Stimulated activated CD4-positive, alpha-beta T cell treated with anti-CD3 and anti-CD28 coated beads, Interleukin-2, amount 100 ng/mL, for 4 hours (primary cell): ENCODE measurements around the gene CSTB.

ENCODE experiments used
- DNase-seq: peaks from one replicate; pipeline ENCODE4 v3.0.0-alpha.2; 2020; ENCODE audit warnings: low read depth

CSTB gene

DNA sequence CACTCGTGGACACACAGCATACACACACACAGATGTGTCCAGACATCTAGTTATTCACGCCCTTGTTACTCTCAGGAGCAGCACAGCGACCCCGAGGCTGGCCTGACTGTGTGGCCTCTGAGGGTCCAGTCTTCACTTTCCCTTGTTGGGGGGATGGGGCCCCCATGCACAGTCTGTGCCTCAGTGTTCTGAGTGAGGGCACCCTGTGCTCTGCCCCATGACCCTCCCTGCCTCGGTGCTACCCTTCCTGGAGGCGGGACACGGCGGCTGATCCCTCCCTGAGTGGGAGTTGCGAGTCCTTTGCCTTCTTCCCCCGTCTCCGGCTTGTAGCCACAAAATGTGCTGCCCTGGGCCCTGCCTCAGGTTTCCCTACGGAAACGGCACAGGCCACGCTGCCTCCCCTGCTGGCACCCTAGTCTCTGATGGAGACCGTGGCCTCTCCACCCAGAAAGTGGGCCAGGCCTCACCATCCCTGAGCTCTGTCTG, 8.6 kb downstream of the CSTB start:
- DNase-seq: no peak

DNA sequence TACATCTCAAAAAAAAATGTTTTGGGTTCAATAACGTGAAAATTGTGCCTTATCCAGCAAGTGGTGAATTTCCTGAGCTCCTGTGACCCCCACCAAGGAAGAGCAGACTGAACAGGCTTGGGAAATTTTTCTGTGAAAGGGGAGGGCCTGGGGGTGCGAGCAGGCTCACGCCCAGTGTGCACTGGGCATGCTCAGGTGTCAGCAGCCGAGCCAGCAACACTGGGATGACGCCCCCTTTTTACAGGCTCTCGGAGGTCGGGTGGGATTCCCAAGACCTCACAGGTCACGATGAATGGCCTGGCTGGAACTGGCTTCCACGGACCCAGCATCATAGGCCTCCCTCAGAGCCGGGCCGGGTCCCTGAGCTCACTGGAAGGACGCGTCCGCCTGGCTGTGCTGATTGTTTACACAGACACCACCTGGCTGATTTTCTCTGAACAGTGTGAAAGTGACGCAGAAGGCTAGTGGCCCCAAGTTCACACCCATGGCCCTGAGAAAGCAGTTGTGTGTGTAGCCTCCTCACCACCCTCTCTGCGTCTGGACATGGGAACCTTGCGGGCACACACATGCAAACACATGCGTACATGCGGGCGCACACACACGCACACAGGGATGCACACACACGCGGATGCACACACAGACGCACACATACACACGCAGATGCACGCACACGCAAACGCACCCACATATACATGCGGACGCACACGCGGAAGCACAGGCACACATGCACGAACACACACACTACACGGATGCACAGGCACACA, 9.2 kb downstream of the CSTB start:
- DNase-seq: no peak

DNA sequence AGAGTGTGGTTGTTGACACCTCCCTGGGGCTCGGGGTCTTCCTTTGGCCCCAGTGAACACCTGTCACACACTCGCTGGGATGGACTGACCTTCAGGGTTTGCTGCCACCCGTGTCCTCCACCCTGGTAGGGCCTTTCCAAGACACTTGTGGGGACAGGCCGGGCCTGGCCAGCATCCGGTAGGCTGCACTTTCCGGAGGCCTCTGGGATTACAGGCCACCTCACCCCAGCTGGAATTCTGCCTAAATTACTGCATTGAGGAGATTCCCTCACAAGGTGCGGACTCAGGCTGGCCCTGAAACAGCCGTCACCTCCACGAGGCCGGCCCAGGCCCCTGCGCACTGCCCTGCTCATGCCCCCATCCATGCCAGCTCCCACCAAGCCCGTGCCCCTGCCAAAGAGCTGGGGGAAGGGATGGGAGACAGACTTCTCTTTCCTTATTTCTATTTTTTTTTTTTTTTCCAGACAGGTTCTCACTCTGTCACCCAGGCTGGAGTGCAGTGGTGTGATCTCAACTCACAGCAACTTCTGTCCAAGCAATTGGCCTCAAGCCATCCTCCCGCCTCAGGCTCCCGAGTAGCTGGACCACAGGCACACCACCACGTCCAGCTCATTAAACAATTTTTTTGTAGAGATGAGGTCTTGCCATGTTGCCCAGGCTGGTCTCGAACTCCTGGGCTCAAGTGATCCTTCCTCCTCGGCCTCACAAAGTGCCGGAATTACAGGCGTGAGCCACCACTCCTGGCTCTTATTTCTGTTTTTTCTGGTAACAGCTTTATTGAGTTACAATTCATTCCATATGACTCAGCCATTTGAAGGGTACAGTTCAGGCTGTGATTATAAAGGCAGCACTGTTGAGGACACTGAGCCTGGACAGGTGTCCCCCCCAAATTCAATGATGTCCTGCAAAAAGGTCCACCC, 11.3 kb downstream of the CSTB start:
- no peak for DNase-seq

DNA sequence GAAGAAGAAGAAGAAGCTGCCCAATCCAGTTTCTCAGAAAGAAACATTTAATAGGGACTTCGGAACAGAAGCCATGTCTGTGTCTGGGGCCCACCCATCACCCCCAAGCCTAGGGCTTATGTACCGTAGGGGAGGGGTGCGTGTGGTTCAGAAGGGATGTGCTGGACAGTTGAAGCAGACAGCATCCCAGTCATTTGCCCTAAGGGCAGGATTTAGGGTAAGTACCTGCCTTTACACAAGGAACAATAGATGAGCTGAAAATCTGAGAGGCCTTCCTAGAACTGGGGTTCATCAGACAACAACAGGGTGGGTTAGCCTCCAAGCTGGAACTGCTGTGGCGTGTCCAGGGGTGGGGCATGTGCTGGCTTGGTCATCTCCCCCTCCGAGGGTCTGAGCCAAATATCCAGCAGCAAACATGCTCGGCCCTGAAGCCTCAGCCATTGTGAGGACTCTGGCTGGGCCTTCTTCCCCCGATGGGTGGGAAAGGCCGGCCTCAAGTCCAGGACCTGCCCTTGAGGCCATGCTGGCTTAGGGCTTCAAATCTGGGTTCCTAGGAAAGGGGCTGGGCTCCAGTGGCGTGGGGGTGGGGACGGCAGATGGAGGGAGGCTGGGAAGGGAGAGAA, 12.1 kb downstream of the CSTB start:
- no peak for DNase-seq

DNA sequence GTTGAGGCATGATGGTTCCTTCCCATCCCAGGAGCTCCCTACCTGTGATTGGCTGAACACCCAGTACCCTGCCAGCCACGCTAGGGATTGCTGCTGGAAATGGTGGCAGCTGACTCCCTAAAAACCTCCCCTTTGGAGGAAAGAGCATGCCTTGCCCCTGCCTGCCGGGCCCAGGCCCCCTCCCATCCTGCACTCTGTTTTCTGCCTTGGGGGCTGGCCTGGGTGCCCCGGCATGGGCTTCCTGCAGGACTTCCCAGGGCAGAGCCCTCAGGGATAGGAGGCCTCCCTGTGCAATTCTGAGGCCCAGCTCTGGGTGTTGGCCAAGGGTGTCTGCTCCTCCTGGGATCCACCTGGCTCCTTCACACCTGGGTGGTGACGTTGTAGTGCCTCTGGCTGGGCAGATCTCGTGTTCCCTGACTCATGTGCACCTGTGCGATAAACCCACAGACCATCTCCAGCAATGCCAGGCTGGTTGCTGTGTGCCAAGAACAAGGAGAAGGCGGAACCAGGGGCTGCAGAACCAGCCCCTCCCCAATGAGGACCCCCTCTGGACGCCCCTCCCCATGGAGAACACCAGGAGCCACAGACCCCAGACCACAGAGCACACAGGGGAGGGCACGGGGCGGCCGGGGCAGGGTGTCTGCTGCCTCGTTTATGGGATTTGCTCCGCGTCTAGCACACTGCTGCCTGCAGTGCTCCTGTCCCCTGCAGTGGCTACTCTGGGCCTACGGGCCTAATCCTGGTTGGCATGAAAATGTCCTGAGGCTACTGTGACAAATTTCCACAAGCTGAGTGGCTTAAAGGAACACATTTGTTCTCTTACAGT, 13.6 kb downstream of the CSTB start:
- DNase-seq: no peak

DNA sequence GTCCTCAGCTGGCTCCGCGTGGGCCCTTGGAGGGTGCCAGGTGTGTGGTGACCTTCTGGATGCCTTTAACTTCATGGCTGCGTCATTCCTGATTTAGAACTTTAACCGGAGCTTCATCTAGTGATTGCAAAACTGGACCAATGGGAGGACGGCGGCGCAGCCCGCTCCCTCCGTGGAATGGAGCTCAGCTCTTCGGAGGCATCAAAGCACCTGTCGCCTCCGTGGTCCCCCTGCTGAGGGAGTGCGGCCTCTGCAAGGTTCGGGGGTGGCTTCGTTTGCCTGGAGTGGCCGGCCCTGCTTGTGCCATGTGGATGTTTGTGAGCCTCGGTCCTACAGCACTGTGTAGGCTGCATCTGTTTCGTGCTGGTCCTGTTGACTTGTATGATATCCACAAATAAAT, 14.2 kb downstream of the CSTB start:
- DNase-seq: no peak

DNA sequence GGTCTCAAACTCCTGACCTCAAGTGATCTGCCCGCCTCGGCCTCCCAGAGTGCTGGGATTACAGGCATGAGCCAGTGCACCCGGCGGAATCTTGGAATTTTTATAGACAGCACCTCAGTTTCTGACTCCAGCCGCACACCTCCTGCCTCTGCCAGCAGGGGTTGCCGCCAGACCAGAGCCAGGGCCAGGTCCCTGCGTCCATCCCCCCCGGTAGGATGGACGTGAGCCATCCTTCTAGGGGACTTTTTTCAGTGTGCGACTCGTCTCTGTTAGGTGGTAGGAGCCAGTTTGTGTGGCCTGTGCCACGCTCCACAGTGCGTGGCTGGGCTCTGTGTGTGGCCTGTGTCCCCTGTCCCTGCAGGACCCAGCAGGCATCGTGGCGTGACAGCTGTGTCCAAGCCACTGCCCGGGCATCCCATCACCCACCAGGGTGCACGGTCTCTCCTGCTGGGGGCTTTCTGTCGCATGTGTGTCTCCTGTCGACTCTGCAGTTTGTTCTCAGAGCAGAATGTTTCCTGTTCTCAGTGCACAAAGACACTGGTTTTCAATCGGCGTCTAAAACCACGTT, 15.6 kb downstream of the CSTB start:
- DNase-seq: no peak

DNA sequence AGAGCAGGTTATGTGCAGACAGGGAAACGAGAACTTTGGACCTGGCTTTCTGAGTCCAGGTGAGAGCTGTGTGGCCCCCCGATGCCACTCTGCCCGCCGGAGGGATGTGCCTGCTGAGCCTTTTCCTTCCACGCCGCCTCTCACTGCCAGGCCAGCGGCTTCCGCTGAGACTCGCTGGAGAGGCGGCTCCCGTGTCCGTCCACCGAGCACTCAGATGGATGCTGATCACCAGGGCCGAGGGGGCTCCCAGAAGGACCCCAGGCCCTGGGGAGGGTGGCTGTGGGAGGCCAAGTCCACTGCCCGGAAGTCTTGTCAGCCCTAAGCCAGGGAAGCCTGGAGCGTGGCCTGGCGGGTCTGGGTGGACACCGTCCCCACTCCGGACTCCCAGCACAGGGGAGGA, 16.5 kb downstream of the CSTB start:
- DNase-seq: no peak

DNA sequence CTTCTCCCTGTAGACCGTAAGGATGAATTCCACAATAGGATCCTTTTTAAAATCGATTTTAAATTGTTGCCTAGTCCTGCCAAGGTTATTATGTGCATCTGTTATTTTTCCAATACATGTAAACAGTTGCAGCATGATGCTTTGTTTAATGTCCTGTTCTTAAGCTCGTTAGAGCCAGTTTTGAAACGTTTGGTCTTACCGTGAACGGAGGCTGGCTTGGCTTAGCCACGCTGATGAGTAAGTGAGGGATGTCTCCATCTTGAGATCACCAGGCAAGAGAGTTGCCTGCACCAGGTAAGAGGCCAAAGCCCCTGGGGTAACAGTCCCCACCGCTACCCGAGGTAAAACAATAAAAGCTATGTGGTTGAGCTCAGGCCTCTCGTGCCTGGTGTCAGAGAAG, 17.3 kb downstream of the CSTB start:
- DNase-seq: no peak

DNA sequence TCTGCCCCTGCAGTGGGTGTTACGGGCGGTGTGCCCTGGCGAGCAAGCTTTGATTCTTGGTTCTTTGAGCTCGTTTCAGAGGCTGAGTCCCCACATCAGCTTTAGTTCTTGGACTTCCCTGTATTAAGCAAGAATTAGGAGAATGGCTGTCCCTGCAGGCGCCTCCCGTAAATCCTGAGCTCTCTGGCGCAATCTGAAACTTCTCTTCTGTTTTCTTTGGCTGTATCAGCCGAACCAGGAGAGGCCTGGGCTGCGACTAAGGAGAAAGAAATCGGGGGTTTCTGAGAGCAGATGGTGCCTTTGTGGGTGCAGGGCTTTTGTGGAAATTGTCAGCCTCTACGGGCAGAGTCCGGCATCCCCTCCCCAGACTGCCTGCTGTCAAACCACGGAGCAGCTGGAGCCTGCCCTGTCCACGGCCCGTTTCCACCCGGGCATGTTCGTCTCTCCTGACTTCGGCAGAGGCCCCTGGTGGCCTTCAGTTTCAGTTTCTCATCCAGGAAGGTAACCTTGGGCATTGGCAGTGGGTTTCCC, 17.9 kb downstream of the CSTB start:
- no peak for DNase-seq

DNA sequence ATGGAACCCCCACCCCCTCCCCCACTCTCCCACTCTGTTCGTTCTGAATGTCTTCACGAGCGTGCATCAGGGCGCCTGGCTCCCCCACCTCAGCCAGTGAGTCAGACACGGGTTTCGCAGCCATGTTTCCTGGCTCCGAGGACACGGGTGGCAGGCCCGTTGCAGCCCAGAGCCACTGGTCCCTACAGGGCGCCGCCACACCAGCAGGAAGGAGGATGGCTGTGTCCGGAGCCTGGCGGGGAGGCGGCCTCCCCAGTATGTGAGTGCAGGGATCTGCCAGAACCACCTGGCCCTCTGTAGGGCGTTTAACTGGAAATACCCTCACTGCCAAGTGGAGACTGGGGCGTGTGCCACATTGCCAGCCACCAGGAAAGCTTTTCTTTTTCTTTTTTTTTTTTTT, 18.5 kb downstream of the CSTB start:
- DNase-seq: no peak

DNA sequence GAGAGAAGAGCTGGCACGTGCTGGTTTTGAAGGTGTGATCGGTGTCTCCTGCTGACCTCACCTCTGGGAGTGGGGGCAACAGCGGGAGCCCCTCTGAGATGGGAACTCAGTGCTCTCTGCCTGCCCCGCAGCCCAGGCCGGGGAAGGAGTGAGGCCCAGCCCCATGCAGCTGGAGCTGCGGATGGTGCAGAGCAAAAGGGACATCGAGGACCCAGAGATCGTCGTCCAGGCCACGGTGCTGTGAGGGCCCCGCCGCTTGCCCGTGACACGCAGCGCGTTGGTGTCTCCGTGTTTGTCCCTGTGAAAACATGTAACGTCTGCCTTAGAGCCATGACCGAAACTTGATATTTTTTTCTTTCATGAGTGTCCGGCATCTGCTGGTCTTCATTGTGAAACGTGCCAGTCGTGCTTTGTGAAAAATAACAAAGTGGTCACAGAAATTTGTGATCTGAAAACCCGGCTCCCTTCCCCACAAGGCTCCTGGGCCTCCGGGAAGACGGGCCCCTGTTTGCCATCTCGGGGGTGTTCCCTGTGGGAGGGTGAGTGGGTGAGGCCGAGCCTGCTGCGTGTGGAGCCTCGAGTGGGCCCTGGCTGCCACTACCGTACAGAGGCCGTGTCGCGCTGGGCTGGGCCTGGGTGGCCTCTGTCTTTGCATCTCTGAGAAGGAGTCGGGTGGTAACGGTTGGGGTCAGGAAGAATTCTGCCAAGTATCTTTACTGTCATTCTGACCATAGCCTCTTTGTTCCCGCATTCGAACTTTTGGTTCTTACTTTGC, 20.1 kb downstream of the CSTB start:
- no peak for DNase-seq

DNA sequence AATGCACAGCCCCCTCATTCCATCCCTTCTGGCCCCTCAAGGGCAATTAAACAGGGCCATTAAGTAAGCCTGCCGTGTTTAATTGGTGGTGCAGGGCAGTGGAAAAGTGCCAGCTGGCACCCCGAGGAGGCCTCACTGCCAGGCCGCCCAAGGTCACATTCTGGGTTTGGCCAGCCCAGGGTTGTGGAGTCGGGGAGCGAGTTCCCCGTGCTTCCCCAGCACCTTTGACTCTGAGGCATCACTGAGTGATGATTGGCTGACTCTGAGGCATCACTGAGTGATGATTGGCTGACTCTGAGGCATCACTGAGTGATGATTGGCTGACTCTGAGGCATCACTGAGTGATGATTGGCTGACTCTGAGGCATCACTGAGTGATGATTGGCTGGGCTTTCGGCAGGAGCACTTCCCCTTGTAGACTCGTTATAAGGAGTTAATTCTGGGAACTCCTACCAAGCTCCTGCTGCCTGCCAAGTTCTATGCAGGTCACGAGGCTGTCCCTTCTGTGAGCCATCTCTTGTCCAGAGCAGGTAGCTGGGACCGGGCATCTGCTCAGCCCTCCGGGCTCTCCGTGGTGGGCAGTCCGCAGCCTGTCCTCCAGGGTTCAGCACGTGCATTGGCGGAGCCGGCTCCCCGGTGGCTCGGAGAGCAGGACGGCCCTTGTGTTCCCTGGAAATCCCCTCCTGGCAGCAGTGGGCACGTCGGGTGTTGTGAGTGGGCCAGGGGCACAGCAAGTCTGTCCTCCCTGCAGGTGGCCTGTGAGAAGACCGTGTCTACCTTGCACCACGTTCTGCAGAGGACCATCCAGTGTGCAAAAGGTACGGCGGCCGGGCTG, 20.9 kb downstream of the CSTB start:
- DNase-seq: no peak

DNA sequence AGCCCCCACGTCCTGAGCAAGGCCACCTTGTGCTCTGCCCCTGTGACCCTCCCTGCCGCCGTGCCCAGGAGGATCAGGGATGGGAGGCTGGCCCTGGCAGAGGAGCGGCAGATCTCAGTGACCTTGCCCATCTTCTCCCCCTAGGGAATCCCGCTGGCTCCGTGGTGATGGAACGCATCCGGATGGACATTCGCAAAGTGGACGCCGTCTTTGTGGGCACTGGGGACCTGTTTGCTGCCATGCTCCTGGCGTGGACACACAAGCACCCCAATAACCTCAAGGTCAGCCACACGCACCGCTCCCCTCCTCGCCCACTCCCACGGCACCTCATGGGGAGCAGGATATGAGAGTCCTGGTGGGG, 22.7 kb downstream of the CSTB start:
- no peak for DNase-seq

DNA sequence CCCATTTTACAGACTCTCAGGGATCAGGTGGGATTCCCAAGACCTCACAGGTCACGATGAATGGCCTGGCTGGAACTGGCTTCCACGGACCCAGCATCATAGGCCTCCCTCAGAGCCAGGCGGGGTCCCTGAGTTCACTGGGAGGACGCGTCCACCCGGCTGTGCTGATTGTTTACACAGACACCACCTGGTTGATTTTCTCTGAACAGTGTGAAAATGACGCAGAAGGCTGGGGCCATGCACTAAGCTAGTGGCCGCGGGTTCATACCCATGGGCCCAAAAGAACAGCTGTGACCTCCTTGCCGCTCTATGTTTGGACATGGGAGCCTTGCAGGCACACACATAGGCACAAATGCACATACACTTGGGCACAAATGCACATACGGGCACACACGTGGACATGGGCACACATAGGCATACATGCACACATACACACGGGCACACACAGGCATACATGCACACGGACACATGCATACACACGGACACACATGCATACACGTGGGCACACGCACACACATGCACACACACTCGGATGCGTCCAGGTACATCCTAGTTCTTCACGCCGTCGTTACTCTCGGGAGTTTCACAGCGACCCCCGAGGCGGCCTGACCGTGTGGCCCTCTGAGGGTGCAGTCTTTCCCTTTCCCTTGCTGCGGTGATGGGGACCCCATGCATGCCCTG, 23.2 kb downstream of the CSTB start:
- DNase-seq: no peak

DNA sequence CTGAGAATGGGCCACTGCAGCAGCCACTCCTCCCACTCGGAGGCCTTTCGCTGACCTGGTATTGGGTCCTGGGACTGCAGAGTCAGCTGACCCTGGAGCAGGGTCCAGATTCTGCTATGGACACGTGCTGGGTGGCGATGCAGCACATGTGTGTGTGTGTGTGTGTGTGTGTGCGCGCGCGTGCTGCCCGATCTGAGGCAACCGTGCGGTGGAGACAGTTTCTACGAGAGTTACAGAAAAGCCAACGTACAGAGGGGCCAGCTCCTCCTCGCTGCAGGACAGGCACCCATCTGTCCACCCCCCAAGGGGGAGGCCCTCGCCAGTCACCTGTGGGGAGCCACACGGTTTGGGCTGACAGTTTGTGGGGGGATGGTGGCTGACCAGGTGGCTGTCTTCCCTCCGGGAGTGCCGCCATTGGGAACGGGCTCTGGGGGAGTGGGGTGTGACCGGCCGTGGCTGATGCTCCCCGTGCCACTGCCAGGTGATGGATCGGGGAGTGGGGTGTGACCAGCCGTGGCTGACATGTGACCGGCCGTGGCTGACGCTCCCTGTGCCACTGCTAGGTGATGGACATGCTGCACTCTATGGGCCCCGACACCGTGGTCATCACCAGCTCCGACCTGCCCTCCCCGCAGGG, 24.0 kb downstream of the CSTB start:
- DNase-seq: no peak

DNA sequence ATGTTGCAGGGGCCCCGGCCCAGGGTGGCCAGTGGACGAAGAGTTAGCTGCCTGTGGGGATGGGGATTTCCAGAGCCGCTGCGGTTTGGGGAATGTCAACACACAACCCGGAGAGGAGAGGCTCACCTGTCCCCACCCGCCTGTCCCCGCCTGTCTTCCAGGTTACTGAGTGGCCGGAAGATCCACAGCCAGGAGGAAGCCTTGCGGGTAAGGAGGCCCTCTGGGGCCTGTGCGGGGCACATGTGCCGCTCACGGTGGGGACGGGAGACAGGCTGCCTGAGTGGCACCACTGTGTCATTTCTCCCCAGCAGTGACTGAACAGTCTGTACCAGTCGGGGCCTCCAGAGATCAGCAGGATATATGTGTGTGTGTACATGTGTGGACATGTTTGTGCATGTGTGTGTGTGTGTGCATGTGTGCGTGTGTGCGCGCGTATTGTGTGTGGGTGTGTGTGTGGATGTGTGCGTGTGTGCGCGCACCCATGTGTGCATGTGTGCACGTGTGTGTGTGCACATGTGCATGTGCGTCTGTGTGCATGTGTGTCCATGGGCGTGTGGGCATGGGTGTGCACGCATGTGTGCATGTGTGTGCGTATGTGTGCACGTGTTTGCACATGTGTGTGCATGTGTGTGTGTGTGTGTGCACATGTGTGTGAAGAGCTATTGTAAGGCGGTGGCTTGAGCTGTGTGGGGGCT, 25.6 kb downstream of the CSTB start:
- no peak for DNase-seq
